Neural progenitor cell (in vitro differentiated cells): ENCODE results near the gene PHKA2.

Source experiments
- CTCF ChIP-seq: fragments of 200-600 bp; sonication (generic); IDR thresholded peaks from 2 replicates; pipeline ENCODE4 v1.5.1; 2017; ENCODE audit warnings: antibody characterized with exemption, mild to moderate bottlenecking
- EZH2 ChIP-seq: fragments of 200-600 bp; sonication (generic); IDR thresholded peaks from 2 replicates; pipeline ENCODE4 v1.6.1; 2017; ENCODE audit warnings: antibody characterized with exemption, mild to moderate bottlenecking, moderate library complexity
- EZH2phosphoT487 ChIP-seq: fragments of 200-600 bp; sonication (generic); IDR thresholded peaks from 2 replicates; pipeline ENCODE4 v1.6.1; 2017; ENCODE audit warnings: antibody characterized with exemption

GRCh38 chrX:18962329-18962728, 21.6 kb downstream of the PHKA2 start:
- TF ChIP-seq CTCF (no peak), EZH2phosphoT487 (no peak), EZH2 (no peak)
